NCI-H460 (cell line): ENCODE results near the gene RECK. TPM values are rescaled to one million over a fixed set of nuclear protein-coding genes. Genes with fewer than 3 reads are reported as not detected.
"Not testable (repeated sequence)": the region's sequence is repeated elsewhere in the genome, so short reads cannot be mapped to it uniquely, and the experiment has no call there.

ENCODE experiments used
- DNase-seq: peaks from one replicate; pipeline ENCODE4 v3.0.0-alpha.2; 2016; ENCODE audit warnings: low read depth; ENCODE audit errors: extremely low read depth
- total RNA-seq: library from RNA; depleted of rRNA; stranded (reverse); fragments of >200 nt; shearing (Covaris generic); gene quantifications from 2 replicates; pipeline ENCODE4 v1.2.3, GENCODE V29; 2014

The RECK gene
- total RNA-seq, 1 experiment from 2014 or later: 6.0 TPM

- no peak for DNase-seq
Measured at GRCh38 chr9:36056896-36057295, 20.2 kb downstream of the RECK start.

- DNase-seq: no peak
Measured at GRCh38 chr9:36063804-36064447, 27.2 kb downstream of the RECK start.

- no peak for DNase-seq
Measured at GRCh38 chr9:36064448-36065037, 27.8 kb downstream of the RECK start.

GRCh38 chr9:36074055-36074454 lies 37.3 kb downstream of the RECK start:
- DNase-seq: no peak

DNA sequence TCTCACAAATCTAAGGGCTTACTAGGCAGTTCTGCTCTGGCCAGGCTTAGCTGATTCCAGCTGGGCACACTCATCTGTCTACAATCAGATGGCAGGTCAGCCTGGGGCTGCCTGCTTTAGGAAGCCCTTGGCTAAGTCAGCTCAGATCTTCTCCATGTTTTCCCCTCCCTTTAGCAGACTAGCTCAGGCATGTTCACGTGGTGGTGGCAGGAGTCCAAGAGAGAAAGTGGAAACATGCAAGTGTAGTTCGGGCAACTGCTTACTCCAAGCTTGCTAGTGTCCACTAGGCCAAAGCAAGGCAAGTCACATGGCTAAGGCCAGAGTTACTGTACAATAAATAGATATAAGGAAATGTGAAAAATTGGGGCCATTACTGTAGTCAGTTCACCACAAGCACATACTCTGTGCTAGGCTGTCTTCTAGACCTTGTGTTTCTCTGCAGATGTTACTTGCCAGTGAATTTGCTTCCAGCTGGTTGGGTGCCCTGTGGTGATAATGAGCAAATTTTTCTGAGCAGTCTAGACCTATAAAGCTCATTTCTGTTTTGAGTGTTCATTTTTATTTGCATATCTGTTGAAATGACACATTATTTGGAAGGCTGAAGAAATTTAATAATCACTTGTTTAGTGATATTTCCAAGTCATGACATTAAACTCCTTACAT lies 38.3 kb downstream of the RECK start:
- no peak for DNase-seq

- DNase-seq: no peak
Measured at GRCh38 chr9:36078051-36078450, 41.3 kb downstream of the RECK start.

DNA sequence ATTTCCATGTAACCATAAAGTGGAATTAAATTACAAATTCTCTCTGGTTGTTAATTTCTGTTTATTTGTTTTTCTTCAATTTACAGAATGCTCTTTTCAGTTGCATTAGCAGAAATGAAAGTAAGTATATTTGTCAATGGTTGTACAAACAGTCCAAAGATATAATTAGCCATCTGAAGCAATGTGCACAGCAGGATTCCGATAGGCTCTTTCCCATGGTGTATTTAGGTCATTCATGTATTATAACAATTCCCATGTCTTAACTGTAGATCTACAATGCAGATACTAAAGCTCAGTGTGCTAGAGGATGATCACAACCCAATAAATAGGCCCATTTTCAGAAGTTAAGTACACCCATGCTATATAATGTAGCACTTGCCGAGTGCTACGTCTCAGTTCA lies 43.8 kb downstream of the RECK start:
- DNase-seq: no peak

DNA sequence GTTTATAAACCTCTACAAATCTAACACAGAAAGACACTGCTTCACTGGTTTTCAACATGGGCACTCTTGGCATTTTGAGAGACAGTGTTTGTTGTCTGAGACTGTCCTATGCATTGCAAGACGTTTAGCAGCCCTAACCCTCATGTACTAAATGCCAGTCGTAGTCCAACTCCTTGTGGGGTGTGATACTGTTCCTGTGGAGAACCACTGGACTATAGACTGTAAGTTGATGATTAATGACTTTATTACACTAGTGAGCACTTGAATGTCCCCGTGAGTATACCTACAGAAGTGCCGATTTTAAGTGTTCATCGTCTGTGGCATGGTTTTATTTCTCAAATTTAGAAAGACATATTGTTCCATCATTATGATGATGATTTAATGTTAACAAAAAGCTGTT lies 46.2 kb downstream of the RECK start:
- no peak for DNase-seq

DNA sequence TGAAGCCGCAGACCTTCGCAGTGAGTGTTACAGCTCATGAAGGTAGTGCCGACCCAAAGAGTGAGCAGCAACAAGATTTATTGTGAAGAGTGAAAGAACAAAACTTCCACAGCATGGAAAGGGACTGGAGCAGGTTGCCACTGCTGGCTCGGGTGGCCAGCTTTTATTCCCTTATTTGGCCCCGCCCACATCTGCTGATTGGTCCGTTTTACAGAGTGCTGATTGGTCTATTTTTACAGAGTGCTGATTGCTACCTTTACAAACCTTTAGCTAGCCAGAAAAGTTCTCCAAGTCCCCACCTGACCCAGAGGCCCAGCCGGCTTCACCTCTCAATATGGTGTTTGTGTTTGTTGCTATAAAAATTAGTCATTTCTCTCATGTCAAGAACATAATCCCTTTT lies 49.7 kb downstream of the RECK start:
- no peak for DNase-seq

- DNase-seq: not testable (repeated sequence)
Measured at GRCh38 chr9:36087054-36087453, 50.3 kb downstream of the RECK start.

DNA sequence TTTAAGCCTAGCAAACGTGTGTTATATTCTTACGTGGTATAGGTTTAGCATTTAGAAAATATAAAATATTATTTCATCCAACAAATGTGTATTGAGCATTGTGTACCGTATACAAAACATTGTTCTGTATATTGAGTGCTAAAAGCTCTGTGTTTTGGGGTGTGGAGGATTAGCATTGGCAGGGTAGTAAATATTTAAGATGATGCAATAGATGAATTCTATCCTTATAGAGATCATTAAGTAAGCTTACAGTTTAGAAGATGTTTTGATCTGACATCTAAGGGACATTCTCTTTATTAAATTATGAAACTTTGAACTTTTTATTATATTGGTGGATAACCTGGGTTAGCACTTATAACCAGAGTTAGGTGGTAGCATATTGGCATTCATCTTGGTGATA lies 51.3 kb downstream of the RECK start:
- DNase-seq: no peak

DNA sequence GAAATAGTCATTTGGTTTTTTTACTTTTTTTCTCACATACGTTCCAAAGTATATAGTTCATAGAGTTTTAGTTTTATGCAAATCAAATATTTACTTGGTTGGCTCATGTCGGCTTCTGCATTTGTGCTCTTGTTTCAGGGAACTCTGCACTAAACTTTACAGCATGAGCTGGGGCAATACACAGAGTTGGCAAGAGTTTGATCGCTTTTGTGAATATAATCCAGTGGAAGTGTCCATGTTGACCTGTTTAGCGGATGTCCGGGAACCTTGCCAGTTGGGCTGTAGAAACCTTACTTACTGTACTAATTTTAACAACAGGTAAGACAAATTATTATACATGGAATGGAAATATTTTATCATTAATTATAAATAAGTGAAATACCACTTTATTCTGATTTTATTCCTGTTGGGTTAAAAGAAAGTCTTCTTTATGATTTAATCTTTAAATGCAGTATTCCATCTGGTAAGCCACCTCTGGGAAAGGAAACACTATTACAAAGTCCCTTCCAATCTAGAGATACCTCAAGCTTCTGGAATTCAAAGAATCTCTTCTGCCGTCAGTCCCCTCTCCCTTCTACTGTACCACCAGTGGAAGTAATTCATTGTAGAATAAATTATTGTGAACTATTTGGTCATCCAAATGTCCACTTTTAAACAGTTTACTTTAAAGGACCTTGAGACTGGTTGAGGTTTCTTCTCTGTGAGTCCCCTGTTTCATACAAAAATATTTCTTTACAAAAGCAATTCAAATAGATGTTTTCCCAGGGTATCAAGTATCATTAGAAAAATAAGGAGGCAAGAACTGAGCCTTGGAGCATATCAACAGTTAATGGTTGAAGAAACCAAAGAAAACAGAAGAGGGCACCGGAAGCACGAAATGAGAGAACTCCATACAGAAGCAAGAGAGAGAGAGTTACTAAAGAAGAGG lies 54.6 kb downstream of the RECK start:
- no peak for DNase-seq

GRCh38 chr9:36092014-36092413 lies 55.3 kb downstream of the RECK start:
- DNase-seq: no peak

DNA sequence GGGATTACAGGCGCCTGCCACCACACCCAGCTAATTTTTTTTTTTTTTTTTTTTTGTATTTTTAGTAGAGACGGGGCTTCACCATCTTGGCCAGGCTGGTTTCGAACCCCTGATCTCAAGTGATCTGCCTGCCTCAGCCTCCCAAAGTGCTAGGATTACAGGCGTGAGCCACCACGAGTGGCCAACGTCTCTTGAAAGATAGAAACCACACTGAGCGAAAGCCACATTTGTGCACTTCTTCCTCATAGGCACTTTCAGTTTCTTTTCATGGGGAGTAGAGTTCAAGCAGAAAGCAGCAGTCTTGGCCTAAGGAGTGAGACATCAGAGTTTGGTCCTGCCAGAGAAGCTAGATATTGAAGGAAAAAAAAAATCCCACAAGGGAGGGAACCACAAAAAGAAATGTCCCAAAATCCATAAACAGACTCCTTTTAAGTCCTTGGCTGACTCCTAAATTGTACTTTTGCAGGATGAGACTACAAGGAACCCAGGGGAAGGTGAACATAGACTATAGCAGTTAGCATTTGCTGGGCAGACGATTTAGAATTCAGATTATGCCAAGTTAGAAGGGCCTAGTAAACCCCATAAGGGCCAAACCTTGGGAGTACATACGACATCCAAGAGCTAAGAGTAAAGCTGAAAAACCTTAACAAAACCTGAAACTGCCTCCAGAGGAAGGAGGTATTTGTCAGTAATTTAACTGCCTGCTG lies 55.9 kb downstream of the RECK start:
- DNase-seq: no peak

DNA sequence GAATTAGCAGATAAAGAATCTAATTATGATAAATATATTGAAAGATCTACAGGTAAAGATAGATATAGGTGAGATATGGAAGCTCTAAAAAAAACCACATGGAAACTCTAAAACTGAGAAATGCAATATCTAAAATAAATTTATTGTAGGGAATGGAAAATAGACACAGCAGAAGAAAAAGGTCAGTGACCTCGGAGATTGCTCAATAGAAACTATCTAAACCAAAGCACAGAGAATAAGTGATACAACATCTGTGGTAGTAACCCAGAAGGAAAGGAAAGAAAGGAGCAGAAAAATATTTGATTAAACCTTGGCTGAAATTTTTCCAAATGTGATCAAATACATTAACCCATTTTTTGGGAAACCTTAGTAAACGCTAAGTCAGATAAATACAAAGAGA lies 56.7 kb downstream of the RECK start:
- no peak for DNase-seq

- DNase-seq: no peak
Measured at GRCh38 chr9:36099718-36100117, 63.0 kb downstream of the RECK start.

GRCh38 chr9:36100532-36100931 lies 63.8 kb downstream of the RECK start:
- no peak for DNase-seq

DNA sequence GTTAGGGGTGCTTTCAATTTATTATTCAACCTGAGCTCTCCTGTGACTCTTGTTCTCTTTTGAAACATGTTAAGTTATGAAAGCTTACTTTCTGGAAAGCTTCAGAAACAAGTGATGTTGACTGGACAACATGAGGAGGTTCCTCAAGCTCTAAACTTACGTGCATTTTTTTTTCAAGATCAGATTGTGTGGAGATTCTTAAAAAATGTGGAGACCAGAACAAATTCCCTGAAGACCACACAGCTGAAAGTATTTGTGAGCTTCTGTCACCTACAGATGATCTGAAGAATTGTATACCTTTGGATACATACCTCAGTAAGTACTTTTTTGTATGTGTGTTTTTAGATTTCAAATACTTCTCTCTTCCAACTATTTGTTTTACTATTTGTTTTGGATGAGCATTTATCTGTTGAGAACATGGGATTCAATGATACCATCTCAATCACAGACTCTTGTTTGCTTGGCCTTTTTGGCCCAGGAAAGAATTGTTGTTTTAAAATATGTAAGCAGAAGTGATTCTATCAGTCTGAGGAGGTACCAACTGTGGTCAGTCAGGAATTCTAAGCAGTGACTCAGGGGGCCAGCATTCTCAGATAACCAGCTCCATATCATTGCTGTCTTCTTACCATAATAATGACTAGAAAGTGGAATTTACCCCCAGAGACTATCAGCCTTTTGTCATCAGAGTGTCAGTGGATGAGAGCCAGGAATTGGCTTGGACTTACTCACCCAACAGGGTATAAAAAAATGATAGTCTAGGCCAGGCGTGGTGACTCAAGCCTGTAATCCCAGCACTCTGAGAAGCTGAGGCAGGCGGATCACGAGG lies 65.4 kb downstream of the RECK start:
- peak; percentile 44 for DNase-seq

DNA sequence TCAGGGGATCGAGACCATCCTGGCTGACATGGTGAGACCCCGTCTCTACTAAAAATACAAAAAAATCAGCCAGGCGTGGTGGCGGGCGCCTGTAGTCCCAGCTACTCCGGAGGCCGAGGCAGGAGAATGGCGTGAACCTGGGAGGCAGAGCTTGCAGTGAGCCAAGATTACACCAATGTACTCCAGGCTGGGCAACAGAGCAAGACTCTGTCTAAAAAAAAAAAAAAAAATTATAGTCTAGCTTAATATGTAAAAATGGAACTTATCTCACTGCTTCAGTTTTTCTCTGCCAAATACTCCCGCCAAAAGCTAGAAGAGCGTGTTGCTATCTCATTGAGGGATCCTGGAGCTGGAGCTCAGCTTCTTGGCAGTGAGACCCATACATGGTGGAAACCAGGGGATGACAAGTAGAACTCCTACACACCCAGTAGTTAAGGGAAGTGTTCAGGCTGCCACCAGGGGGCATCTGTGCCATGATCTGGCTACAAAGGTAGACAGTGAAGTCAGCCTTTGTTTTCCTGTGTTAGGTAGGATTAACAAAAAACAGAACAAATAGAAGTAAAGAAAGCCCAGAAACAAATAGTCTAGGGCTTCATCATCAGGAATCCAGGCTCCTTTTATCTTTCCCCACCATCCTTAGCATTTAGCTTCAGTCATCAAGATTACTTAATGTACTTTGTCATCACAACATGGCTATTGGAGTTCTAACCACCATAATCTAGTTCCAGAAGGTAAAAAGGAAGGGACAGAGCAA lies 66.2 kb downstream of the RECK start:
- peak; percentile 57 for DNase-seq
